Measurements from ENCODE around the gene DNAJB9.

Gene DNAJB9

DNA sequence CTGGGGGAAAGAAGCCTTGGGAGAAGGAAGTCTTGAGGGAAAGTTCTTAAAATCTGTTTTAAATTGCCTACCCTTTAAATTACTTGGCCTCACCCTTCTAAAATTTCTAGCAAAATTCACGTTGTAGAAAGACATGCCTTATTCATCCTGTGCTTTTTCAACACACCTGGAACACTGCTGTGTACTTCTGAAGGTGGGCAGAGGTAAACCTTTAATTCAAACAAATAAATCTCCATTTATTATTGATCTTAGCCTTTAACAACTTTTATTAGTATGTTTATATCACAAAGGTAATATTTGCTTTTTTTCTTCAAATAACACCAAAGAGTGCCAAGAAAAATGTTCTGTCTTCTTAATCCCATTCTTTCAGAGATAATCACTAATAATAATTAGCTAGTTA lies 30.7 kb downstream of the DNAJB9 start:
- TF ChIP-seq MYC (IDR thresholded peaks at IDR 0.05; ENCODE audit: low read depth, low read length) (no peak), POLR2A (IDR thresholded peaks at IDR 0.05; ENCODE audit: extremely low read depth, insufficient read length) (no peak)
- TF ChIP-seq, protein P1, sequence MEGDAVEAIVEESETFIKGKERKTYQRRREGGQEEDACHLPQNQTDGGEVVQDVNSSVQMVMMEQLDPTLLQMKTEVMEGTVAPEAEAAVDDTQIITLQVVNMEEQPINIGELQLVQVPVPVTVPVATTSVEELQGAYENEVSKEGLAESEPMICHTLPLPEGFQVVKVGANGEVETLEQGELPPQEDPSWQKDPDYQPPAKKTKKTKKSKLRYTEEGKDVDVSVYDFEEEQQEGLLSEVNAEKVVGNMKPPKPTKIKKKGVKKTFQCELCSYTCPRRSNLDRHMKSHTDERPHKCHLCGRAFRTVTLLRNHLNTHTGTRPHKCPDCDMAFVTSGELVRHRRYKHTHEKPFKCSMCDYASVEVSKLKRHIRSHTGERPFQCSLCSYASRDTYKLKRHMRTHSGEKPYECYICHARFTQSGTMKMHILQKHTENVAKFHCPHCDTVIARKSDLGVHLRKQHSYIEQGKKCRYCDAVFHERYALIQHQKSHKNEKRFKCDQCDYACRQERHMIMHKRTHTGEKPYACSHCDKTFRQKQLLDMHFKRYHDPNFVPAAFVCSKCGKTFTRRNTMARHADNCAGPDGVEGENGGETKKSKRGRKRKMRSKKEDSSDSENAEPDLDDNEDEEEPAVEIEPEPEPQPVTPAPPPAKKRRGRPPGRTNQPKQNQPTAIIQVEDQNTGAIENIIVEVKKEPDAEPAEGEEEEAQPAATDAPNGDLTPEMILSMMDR (IDR thresholded peaks at IDR 0.05; ENCODE audit: low read depth, low read length) = no peak
- TF ChIP-seq, protein P2, sequence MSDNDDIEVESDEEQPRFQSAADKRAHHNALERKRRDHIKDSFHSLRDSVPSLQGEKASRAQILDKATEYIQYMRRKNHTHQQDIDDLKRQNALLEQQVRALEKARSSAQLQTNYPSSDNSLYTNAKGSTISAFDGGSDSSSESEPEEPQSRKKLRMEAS (IDR thresholded peaks at IDR 0.05; ENCODE audit: low read depth, low read length) = no peak

DNA sequence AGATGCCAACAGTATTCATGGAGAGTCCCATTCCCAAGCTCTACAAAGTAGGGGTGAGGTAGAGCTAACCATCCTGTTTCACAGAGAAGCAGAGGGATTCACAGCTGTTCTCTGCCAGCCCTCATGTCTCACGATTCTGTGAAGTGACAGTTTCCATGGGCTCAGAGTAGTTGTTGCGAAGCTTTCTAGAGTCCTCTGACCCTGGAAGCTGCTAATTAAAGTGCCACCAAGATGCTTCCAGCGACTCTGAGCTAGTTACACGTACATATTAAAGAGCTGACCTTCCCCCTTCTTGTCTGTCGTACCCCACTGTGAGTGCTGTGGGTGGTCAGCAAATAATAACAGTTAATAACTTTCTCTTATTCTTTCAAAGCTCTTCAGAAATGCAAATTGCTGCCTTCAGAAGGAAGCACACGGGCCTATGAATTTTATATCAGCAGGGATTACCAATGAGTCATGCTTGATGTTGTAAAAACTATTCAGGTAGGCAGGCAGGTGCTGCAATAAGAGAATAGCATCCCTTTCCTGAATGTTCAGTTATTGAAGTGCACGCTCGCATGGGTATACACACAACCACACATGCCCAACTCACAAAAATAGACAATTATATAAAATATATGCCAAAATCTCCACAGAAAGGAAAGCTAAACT lies 34.1 kb downstream of the DNAJB9 start:
- DNase-seq (ENCODE audit: low read depth) = no peak
- TF ChIP-seq, protein P1 (IDR thresholded peaks at IDR 0.05; ENCODE audit: low read depth, low read length) = no peak
- TF ChIP-seq MYC (IDR thresholded peaks at IDR 0.05; ENCODE audit: low read depth, low read length) (no peak), POLR2A (IDR thresholded peaks at IDR 0.05; ENCODE audit: extremely low read depth, insufficient read length) (no peak)
- TF ChIP-seq, protein P2 (IDR thresholded peaks at IDR 0.05; ENCODE audit: low read depth, low read length) = no peak
- H3K4me3 ChIP-seq (ENCODE audit: low read depth, low read length) = no peak overlapping the region

More for the DNA sequence above, 30.7 kb downstream of the DNAJB9 start:
- DNase-seq (ENCODE audit: low read depth) = no peak
- no peak overlapping the region for H3K4me3 ChIP-seq (ENCODE audit: low read depth, low read length)

DNA sequence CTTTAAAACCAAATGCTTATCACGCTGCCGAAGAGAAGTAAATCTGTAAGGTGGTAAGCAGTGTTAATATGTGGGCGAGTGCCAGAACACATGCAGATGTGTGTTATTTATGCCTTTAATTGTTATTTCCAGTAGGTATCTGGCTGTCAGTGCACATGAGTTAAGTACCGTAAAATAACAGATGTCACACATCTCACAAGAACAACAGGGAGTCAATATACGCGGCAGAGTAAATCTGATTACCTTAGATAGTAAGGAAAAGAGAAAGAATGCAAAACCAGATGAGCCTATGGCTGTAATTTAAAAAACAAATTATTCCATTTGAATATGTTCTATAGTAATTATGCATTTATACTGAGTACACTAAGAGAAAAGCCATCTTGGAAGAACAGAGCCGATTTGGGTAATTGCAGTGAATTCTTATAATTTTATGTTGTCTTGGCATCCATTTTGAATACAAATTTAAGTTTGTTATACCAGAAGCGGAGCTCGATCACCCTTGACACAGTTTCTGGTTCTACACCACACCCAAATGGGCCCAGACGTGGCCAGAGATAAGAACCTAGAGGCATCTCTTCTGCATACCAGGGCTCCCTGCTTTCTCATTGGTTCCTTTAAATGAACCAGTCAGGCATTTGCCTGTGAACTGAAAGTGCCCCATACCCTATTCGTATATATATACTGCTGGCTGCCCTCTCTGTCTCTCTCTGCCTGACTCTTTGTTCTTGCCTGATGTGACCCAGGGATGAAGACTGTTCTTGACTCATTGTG lies 34.8 kb downstream of the DNAJB9 start:
- TF ChIP-seq POLR2A (IDR thresholded peaks at IDR 0.05; ENCODE audit: extremely low read depth, insufficient read length) (no peak), MYC (IDR thresholded peaks at IDR 0.05; ENCODE audit: low read depth, low read length) (no peak)
- TF ChIP-seq, protein P1 (IDR thresholded peaks at IDR 0.05; ENCODE audit: low read depth, low read length) = no peak
- TF ChIP-seq, protein P2 (IDR thresholded peaks at IDR 0.05; ENCODE audit: low read depth, low read length) = no peak
- H3K4me3 ChIP-seq (ENCODE audit: low read depth, low read length) = no peak overlapping the region
- DNase-seq (ENCODE audit: low read depth) = no peak

DNA sequence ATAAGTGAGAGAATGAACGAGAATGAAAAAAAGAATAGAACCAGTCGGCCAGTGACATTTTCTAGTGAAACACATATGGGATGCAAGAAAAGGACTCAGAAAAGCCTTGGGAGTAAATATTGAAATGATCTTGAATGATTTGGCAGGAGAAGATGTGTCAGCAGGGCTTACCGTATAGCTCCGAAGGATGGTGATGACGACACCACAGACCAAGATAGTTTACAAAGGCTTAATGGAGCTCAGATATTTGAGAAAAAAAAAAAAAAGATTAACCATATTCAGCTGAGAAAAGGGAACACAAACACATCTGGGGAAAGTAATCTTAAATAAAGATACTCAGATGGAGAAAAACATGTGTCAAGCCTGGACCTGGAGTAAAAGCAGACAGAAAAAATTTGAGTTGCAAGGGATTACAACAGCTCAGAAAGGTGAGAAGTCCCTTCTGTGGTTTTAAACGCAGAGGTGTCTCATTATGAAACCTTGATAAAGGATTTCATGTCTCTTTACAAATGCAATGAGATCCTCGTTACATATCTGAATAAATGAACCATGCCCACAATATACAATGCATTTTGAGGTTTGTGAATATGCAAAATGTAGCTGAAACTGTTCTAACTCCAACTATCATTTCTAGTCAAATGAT lies 36.0 kb downstream of the DNAJB9 start:
- no peak overlapping the region for H3K4me3 ChIP-seq (ENCODE audit: low read depth, low read length)
- TF ChIP-seq, protein P1 (IDR thresholded peaks at IDR 0.05; ENCODE audit: low read depth, low read length) = no peak
- TF ChIP-seq POLR2A (IDR thresholded peaks at IDR 0.05; ENCODE audit: extremely low read depth, insufficient read length) = no peak
- no peak for TF ChIP-seq MYC (IDR thresholded peaks at IDR 0.05; ENCODE audit: low read depth, low read length)
- TF ChIP-seq, protein P2 (IDR thresholded peaks at IDR 0.05; ENCODE audit: low read depth, low read length) = no peak
- DNase-seq (ENCODE audit: low read depth) = no peak

DNA sequence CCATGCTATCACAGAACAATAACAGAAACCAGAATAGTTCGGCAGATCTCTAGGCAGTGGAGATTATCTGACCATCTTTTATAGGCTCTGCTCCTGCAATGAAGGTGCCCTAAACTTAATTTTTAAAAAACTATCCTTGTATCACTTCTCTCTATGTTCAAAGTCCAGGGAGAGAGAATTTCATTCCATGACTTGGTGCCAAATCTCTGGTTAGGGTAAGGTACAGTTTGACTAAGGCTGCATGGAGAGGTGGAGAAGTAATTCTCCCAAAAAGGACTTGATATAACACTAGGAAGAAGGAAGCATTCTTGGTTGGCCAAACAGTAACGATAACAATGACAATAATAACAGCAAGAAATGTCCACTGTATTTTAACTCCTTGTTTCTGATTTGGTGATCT lies 40.0 kb downstream of the DNAJB9 start:
- H3K4me3 ChIP-seq (ENCODE audit: low read depth, low read length) = no peak overlapping the region
- DNase-seq (ENCODE audit: low read depth) = no peak
- TF ChIP-seq MYC (IDR thresholded peaks at IDR 0.05; ENCODE audit: low read depth, low read length) = no peak
- TF ChIP-seq POLR2A (IDR thresholded peaks at IDR 0.05; ENCODE audit: extremely low read depth, insufficient read length) = no peak
- TF ChIP-seq, protein P1 (IDR thresholded peaks at IDR 0.05; ENCODE audit: low read depth, low read length) = no peak
- TF ChIP-seq, protein P2 (IDR thresholded peaks at IDR 0.05; ENCODE audit: low read depth, low read length) = no peak

Measured in NB4 (cell line).